GM12878 (cell line): ENCODE data around the gene LRRC51. TPM values are rescaled to one million over a fixed set of nuclear protein-coding genes. Genes with fewer than 3 reads are reported as not detected.

ENCODE experiments used
- ATAC-seq: fragments of 200-7000 bp; cut with Tn5 transposase; 3 replicates; pipeline ENCODE4 v1.9.1; 2020; ENCODE audit warnings: mild to moderate bottlenecking, moderate library complexity
- BruUV-seq: library from RNA; stranded (reverse); fragments of 400-500 nt; replicated peaks from 2 replicates; lab custom pipeline; 2021; lab: Mats Ljungman, UMichigan
- CTCF ChIA-PET: fragments of 300-600 bp; sonication (Branson Sonifier 250); formaldehyde crosslinking; extraction: SDS; loops from one replicate; lab custom pipeline; 2021; ENCODE audit warnings: inconsistent platforms; lab: Yijun Ruan, JAX
- POLR2A ChIA-PET: fragments of 350-600 bp; formaldehyde crosslinking; extraction: SDS; loops from one replicate; lab custom pipeline; 2021; ENCODE audit warnings: inconsistent platforms; lab: Charles Lee
- RAD21 ChIA-PET: fragments of 300-600 bp; sonication (Branson Sonifier 250); formaldehyde crosslinking; loops from one replicate; lab custom pipeline; 2023; ENCODE audit warnings: antibody characterized with exemption; ENCODE audit not compliant: unreplicated experiment; lab: Charles Lee
- SMC1A ChIA-PET: fragments of 300-600 bp; sonication (Branson Sonifier 250); formaldehyde crosslinking; loops from one replicate; lab custom pipeline; 2023; ENCODE audit not compliant: unreplicated experiment, uncharacterized antibody; lab: Charles Lee
- DNase-seq: peaks from one replicate; pipeline ENCODE4 v3.0.0-alpha.2; 2011; ENCODE audit warnings: low read depth, low spot score
- FAIRE-seq: peaks from 3 replicates; lab custom pipeline; 2011; peaks lifted over from hg19 to GRCh38; lab: Jason Lieb, UNC
- H2AFZ ChIP-seq: 2 replicates; pipeline ENCODE4 v1.6.0; 2011; ENCODE audit warnings: low read depth, low read length, control low read depth; ENCODE audit not compliant: control insufficient read depth
- H3K27ac ChIP-seq: 2 replicates; pipeline ENCODE4 v1.5.1; 2011; ENCODE audit warnings: control low read depth; ENCODE audit not compliant: control insufficient read depth, insufficient read depth
- H3K27me3 ChIP-seq, 2 experiments: replicated peaks in 1 of 2; 2 replicates each; pipeline versions ENCODE4 v1.6.0 to v1.6.1; 2011; ENCODE audit warnings: low read length in 1 of 2; ENCODE audit not compliant: control insufficient read depth in 2 of 2, insufficient read depth in 2 of 2
- H3K36me3 ChIP-seq, 2 experiments: 2 replicates each; pipeline ENCODE4 v1.5.1; 2011; ENCODE audit warnings: low read length in 1 of 2; ENCODE audit not compliant: control insufficient read depth in 2 of 2, insufficient read depth in 2 of 2
- H3K4me1 ChIP-seq: 2 replicates; pipeline ENCODE4 v1.6.1; 2011; ENCODE audit warnings: mild to moderate bottlenecking, low read length, moderate library complexity, mixed read lengths; ENCODE audit not compliant: control insufficient read depth, insufficient read depth
- H3K4me2 ChIP-seq: 2 replicates; pipeline ENCODE4 v1.6.0; 2011; ENCODE audit warnings: control low read depth; ENCODE audit not compliant: control insufficient read depth, insufficient read depth
- H3K4me3 ChIP-seq: fragments of 200-600 bp; sonication (generic); 2 replicates; pipeline ENCODE4 v1.5.1; 2016
- H3K79me2 ChIP-seq: 2 replicates; pipeline ENCODE4 v1.6.0; 2011; ENCODE audit warnings: low read length; ENCODE audit not compliant: control insufficient read depth, insufficient read depth
- H3K9ac ChIP-seq: 2 replicates; pipeline ENCODE4 v1.8.0; 2011; ENCODE audit warnings: low read length, control low read depth, mixed read lengths; ENCODE audit not compliant: control insufficient read depth, insufficient read depth
- H3K9me3 ChIP-seq: replicated peaks from 3 replicates; pipeline ENCODE4 v1.5.1; 2011; ENCODE audit warnings: mild to moderate bottlenecking, low read length; ENCODE audit not compliant: control insufficient read depth, insufficient read depth
- H4K20me1 ChIP-seq: 2 replicates; pipeline ENCODE4 v1.6.0; 2011; ENCODE audit not compliant: control insufficient read depth, insufficient read depth
- BCL3 ChIP-seq: IDR thresholded peaks from 2 replicates; pipeline ENCODE4 v1.6.1; 2011; ENCODE audit warnings: borderline replicate concordance, low read depth, mild to moderate bottlenecking, moderate library complexity, low read length; ENCODE audit not compliant: insufficient read depth, poor library complexity, severe bottlenecking
- CREM ChIP-seq: IDR thresholded peaks from 2 replicates; pipeline ENCODE4 v1.6.1; 2014; ENCODE audit warnings: antibody characterized with exemption, low read depth
- IKZF1 ChIP-seq: fragments of 450-650 bp; conservative IDR thresholded peaks from 2 replicates; pipeline ENCODE4 v1.6.1; 2017; ENCODE audit warnings: antibody characterized with exemption, mild to moderate bottlenecking
- KAT2A ChIP-seq: conservative IDR thresholded peaks from 2 replicates; pipeline ENCODE4 v1.6.1; 2011; ENCODE audit warnings: low read depth, low read length; ENCODE audit not compliant: control insufficient read depth
- MTA2 ChIP-seq: fragments of 450-650 bp; IDR thresholded peaks from 2 replicates; pipeline ENCODE4 v1.6.1; 2016; ENCODE audit warnings: low read depth, mild to moderate bottlenecking, moderate library complexity
- RAD21 ChIP-seq: IDR thresholded peaks from 2 replicates; pipeline ENCODE4 v1.6.1; 2011; ENCODE audit warnings: mild to moderate bottlenecking, low read depth, low read length, moderate library complexity; ENCODE audit not compliant: insufficient read depth
- REST ChIP-seq: IDR thresholded peaks from 2 replicates; pipeline ENCODE4 v1.6.1; 2012; ENCODE audit warnings: mild to moderate bottlenecking, low read depth, low read length
- SIX5 ChIP-seq: IDR thresholded peaks from 2 replicates; pipeline ENCODE4 v1.6.1; 2011; ENCODE audit warnings: mild to moderate bottlenecking, low read depth, low read length, moderate library complexity; ENCODE audit not compliant: severe bottlenecking
- SP1 ChIP-seq: IDR thresholded peaks from one replicate; pipeline ENCODE4 v1.6.1; 2011; ENCODE audit warnings: low read depth, low read length
- STAT3 ChIP-seq: IDR thresholded peaks from 2 replicates; pipeline ENCODE4 v1.6.1; 2011; ENCODE audit warnings: low read depth, low read length, improper control_type of control experiment
- WGBS: methylation state at CpG from one replicate; pipeline ENCODE4 v1.1.6; 2016; ENCODE audit warnings: low lambda C conversion rate; ENCODE audit not compliant: insufficient replicate concordance, insufficient coverage; ENCODE audit errors: missing lambda C conversion rate; 5-methylcytosine and 5-hydroxymethylcytosine counted together
- in situ Hi-C: fragments of 300-500 bp; cut with MboI; formaldehyde crosslinking; loops from 9 replicates; pipeline ENCODE4 v1.14.3; 2018; ENCODE audit warnings: mixed read lengths
- intact Hi-C: fragments of 100-400 bp; cut with micrococcal nuclease; formaldehyde crosslinking; loops from one replicate; pipeline ENCODE4 v1.14.2; 2022; ENCODE audit not compliant: unreplicated experiment
- polyA plus RNA-seq, 11 experiments: library from polyadenylated mRNA; depleted of rRNA in 4 of 11; unstranded in 6 of 11; stranded (reverse) in 5 of 11; fragments of >200 nt; fragmentation: Nextera tagmentation in 4 of 11; fragmentation: Illumina TruSeq in 1 of 11; extraction: Ambion mirVana in 4 of 11; extraction: Trizol in 1 of 11; gene quantifications; 1 replicate in 1 of 11; 2 replicates in 10 of 11; pipeline versions ENCODE4 v1.2.1 to v1.2.3, GENCODE V29; 2011 to 2016; ENCODE audit warnings: inconsistent platforms in 2 of 11, missing spikeins in 2 of 11, low read depth in 1 of 11
- total RNA-seq, 4 experiments: library from RNA; depleted of rRNA in 3 of 4; stranded (reverse); fragments of >200 nt in 3 of 4; fragmentation: Illumina TruSeq in 1 of 4; extraction: Trizol in 1 of 4; gene quantifications; 2 replicates each; pipeline versions ENCODE4 v1.2.1 to v1.2.3, GENCODE V29; 2013 to 2021
- TF ChIP-seq, protein P1 (sequence below): fragments of 450-650 bp; IDR thresholded peaks from 2 replicates; pipeline ENCODE4 v1.6.1; 2016; ENCODE audit warnings: mild to moderate bottlenecking

LRRC51 gene
- total and polyA plus RNA-seq, 10 of the 15 experiments (the other 5 are each of a cell fraction or from before 2014, with no cell fraction given), result 2.6 to 8.6 (median 5.4) TPM

- TF ChIP-seq SP1, result no peak
- TF ChIP-seq, all 136 proteins: peak for 0
These were observed 31.7 kb upstream of the LRRC51 start (continued) for GRCh38 chr11:72048766-72049460.

DNA sequence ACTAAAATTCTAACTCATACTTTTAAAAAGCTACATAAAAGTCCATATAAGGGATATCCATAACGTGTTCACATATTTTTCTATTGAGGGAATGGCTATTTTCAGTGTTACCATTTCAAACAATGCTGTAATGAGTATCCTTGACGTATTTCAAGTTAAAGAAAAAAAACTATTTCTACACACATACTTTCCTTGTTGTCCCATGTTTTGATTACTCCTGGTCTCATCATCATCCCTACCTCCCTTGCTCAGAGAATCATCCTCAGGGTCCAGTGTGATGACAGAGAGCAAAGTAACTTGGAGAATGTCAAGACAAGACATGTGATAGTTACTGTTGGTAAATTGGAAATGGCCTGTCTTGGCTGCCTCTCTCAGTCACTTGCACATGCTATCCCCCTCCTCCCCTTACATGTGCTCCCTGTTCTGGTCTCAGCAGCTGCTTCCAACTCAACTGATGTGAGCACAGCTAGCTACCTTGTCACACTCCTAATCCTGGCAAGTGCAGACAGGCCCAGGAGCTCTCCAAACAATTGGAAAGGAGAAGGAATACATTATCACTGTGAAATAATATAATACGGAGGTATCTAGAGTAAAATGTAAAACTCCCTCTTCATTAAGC lies 22.1 kb upstream of the LRRC51 start:
- intact Hi-C loops (no loop called here), in situ Hi-C loops (no loop called here)
- H3K4me1 ChIP-seq, result no peaks in the 10 kb centered on the region
- ChIA-PET SMC1A (interaction anchor here (1.6 to 4.2 kb wide), 2 partner anchors 10 to 19 kb away, joined by 6 to 21 read pairs; no protein-coding TSS in a partner anchor), POLR2A (interaction anchor here (0.9 to 2.8 kb wide), 4 partner anchors 9 to 20 kb away, joined by 3 to 16 read pairs (median 5); no protein-coding TSS in a partner anchor), CTCF (interaction anchor here (1.1 to 5.6 kb wide), 6 partner anchors 10 to 81 kb away, joined by 3 to 24 read pairs (median 4); no protein-coding TSS in a partner anchor), RAD21 (interaction anchor here (0.9 kb wide), 1 partner anchor 33 kb away, joined by 3 read pairs; no protein-coding TSS in a partner anchor)
- 96% methylated on average over 3 of the region's 3 CpGs for WGBS
- H3K79me2 ChIP-seq, result peaks cover 4% of the 10 kb centered on the region
- no peaks in the 10 kb centered on the region for H3K9me3 ChIP-seq
- H3K4me3 ChIP-seq, result no peak overlapping the region
- no peak overlapping the region for H3K27ac ChIP-seq
- H4K20me1 ChIP-seq, result no peaks in the 10 kb centered on the region
- no peak overlapping the region for H3K4me2 ChIP-seq
- H3K36me3 ChIP-seq, result peaks cover 1 to 10% of the 10 kb centered on the region in 2 experiments; a peak in 3 of 4 replicates
- no peak overlapping the region for H2AFZ ChIP-seq
- no peak for ATAC-seq
- DNase-seq, result no peak
- no peak for FAIRE-seq
- no peak overlapping the region for H3K9ac ChIP-seq
- H3K27me3 ChIP-seq, result no peaks in the 10 kb centered on the region
- BruUV-seq, result no TSS peak
- TF ChIP-seq, protein P1, sequence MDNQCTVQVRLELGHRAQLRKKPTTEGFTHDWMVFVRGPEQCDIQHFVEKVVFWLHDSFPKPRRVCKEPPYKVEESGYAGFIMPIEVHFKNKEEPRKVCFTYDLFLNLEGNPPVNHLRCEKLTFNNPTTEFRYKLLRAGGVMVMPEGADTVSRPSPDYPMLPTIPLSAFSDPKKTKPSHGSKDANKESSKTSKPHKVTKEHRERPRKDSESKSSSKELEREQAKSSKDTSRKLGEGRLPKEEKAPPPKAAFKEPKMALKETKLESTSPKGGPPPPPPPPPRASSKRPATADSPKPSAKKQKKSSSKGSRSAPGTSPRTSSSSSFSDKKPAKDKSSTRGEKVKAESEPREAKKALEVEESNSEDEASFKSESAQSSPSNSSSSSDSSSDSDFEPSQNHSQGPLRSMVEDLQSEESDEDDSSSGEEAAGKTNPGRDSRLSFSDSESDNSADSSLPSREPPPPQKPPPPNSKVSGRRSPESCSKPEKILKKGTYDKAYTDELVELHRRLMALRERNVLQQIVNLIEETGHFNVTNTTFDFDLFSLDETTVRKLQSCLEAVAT, result no peak
- TF ChIP-seq SIX5, result no peak
- TF ChIP-seq REST, result no peak
- no peak for TF ChIP-seq CREM
- TF ChIP-seq MTA2, result no peak
- TF ChIP-seq KAT2A, result no peak
- no peak for TF ChIP-seq IKZF1
- TF ChIP-seq BCL3, result no peak
- no peak for TF ChIP-seq RAD21
- TF ChIP-seq STAT3, result no peak
- no peak for TF ChIP-seq SP1
